Liver (tissue), 9 donors: Measurements from ENCODE around the gene VN1R5. TPM values are rescaled to one million over a fixed set of nuclear protein-coding genes. Genes with fewer than 3 reads are reported as not detected.
"Not testable (repeated sequence)": the region's sequence is repeated elsewhere in the genome, so short reads cannot be mapped to it uniquely, and the experiment has no call there.

Source experiments
- DNase-seq: peaks from one replicate; pipeline ENCODE4 v3.0.0-alpha.2; 2017; ENCODE audit warnings: low spot score
- H3K27ac ChIP-seq, 2 donors: one replicate each; pipeline ENCODE4 v1.7.0; 2013; ENCODE audit warnings: inconsistent platforms in 2 of 2, low read length in 2 of 2, control low read depth in 1 of 2, low read depth in 1 of 2, mild to moderate bottlenecking in 1 of 2
- H3K27me3 ChIP-seq, 4 donors: one replicate each; pipeline versions ENCODE4 v1.6.1 to v1.7.0; 2013; ENCODE audit warnings: low read length in 3 of 4, inconsistent platforms in 1 of 4, mild to moderate bottlenecking in 1 of 4, moderate library complexity in 1 of 4; ENCODE audit not compliant: control insufficient read depth in 4 of 4, insufficient read depth in 4 of 4
- H3K36me3 ChIP-seq, 4 donors: one replicate each; pipeline versions ENCODE4 v1.6.1 to v1.7.0; 2013; ENCODE audit warnings: low read length in 3 of 4, mild to moderate bottlenecking in 3 of 4, low read depth in 1 of 4, moderate library complexity in 1 of 4; ENCODE audit not compliant: control insufficient read depth in 4 of 4, insufficient read depth in 3 of 4
- H3K4me1 ChIP-seq, 4 donors: one replicate each; pipeline versions ENCODE4 v1.6.1 to v1.7.0; 2013; ENCODE audit warnings: low read length in 3 of 4, mild to moderate bottlenecking in 3 of 4, moderate library complexity in 1 of 4; ENCODE audit not compliant: control insufficient read depth in 4 of 4, insufficient read depth in 4 of 4
- H3K4me3 ChIP-seq, 3 donors: one replicate each; pipeline versions ENCODE4 v1.6.1 to v1.7.0; 2013; ENCODE audit warnings: low read length in 3 of 3, control low read depth in 1 of 3, low read depth in 1 of 3, mild to moderate bottlenecking in 1 of 3
- H3K9ac ChIP-seq, 2 donors: one replicate each; pipeline ENCODE4 v1.7.0; 2013; ENCODE audit warnings: low read length in 2 of 2, mild to moderate bottlenecking in 2 of 2, moderate library complexity in 2 of 2, control low read depth in 1 of 2, low read depth in 1 of 2
- H3K9me3 ChIP-seq, 4 donors: one replicate each; pipeline versions ENCODE4 v1.6.1 to v1.7.0; 2013; ENCODE audit warnings: low read length in 3 of 4; ENCODE audit not compliant: control insufficient read depth in 4 of 4
- EGR1 ChIP-seq, 2 donors: IDR thresholded peaks; 2 replicates each; pipeline ENCODE4 v1.6.1; 2016 to 2018; ENCODE audit warnings: antibody characterized with exemption in 2 of 2, low read depth in 2 of 2
- FOXA1 ChIP-seq: IDR thresholded peaks from 2 replicates; pipeline ENCODE4 v1.6.1; 2016; ENCODE audit warnings: antibody characterized with exemption
- FOXA2 ChIP-seq: IDR thresholded peaks from 2 replicates; pipeline ENCODE4 v1.6.1; 2016; ENCODE audit warnings: antibody characterized with exemption
- GABPA ChIP-seq, 2 donors: IDR thresholded peaks in 1 of 2; conservative IDR thresholded peaks in 1 of 2; 2 replicates each; pipeline ENCODE4 v1.6.1; 2016; ENCODE audit warnings: antibody characterized with exemption in 2 of 2, mild to moderate bottlenecking in 1 of 2, moderate library complexity in 1 of 2
- HNF4A ChIP-seq, 2 donors: conservative IDR thresholded peaks; 2 replicates each; pipeline ENCODE4 v1.6.1; 2016; ENCODE audit warnings: antibody characterized with exemption in 2 of 2, mild to moderate bottlenecking in 2 of 2
- HNF4G ChIP-seq: IDR thresholded peaks from 2 replicates; pipeline ENCODE4 v1.6.1; 2016; ENCODE audit warnings: antibody characterized with exemption
- JUND ChIP-seq, 2 donors: IDR thresholded peaks; 2 replicates each; pipeline ENCODE4 v1.6.1; 2016; ENCODE audit warnings: antibody characterized with exemption in 2 of 2
- NR2F2 ChIP-seq: IDR thresholded peaks from 2 replicates; pipeline ENCODE4 v1.6.1; 2016; ENCODE audit warnings: antibody characterized with exemption
- RAD21 ChIP-seq, 2 donors: IDR thresholded peaks; 2 replicates each; pipeline ENCODE4 v1.6.1; 2016; ENCODE audit warnings: antibody characterized with exemption in 2 of 2, mild to moderate bottlenecking in 2 of 2
- RXRA ChIP-seq, 2 donors: IDR thresholded peaks; 2 replicates each; pipeline ENCODE4 v1.6.1; 2017 to 2018; ENCODE audit warnings: antibody characterized with exemption in 2 of 2, mild to moderate bottlenecking in 1 of 2
- SP1 ChIP-seq: IDR thresholded peaks from 2 replicates; pipeline ENCODE4 v1.6.1; 2018; ENCODE audit warnings: antibody characterized with exemption, mild to moderate bottlenecking
- TAF1 ChIP-seq: conservative IDR thresholded peaks from 2 replicates; pipeline ENCODE4 v1.6.1; 2016; ENCODE audit warnings: antibody characterized with exemption, mild to moderate bottlenecking
- YY1 ChIP-seq: IDR thresholded peaks from 2 replicates; pipeline ENCODE4 v1.6.1; 2016; ENCODE audit warnings: antibody characterized with exemption, mild to moderate bottlenecking
- WGBS: extraction: QIAGEN DNeasy Blood & Tissue Kit; methylation state at CpG from one replicate; pipeline ENCODE4 v1.1.7; 2013; 5-methylcytosine and 5-hydroxymethylcytosine counted together
- polyA plus RNA-seq, 2 donors: library from polyadenylated mRNA; stranded (reverse) in 1 of 2; unstranded in 1 of 2; fragments of 200-250 nt in 1 of 2; fragments of >200 nt in 1 of 2; fragmentation: Nextera tagmentation in 1 of 2; extraction: Ambion mirVana in 1 of 2; gene quantifications; one replicate each; pipeline versions ENCODE4 v1.2.1 to v1.2.3, GENCODE V29; 2013 to 2015
- total RNA-seq, 2 donors: library from RNA; depleted of rRNA; stranded (reverse); fragments of >200 nt; gene quantifications; one replicate each; pipeline ENCODE4 v1.2.3, GENCODE V29; 2014
- TF ChIP-seq, protein P1 (sequence below): IDR thresholded peaks from 2 replicates; pipeline ENCODE4 v1.6.1; 2016; ENCODE audit warnings: antibody characterized with exemption
- TF ChIP-seq, protein P2 (sequence below): IDR thresholded peaks from 2 replicates; pipeline ENCODE4 v1.6.1; 2016; ENCODE audit warnings: antibody characterized with exemption, mild to moderate bottlenecking
- TF ChIP-seq, protein P3 (sequence below): IDR thresholded peaks from 2 replicates; pipeline ENCODE4 v1.6.1; 2016; ENCODE audit warnings: antibody characterized with exemption
- TF ChIP-seq, protein P4 (sequence below): IDR thresholded peaks from 2 replicates; pipeline ENCODE4 v1.6.1; 2016; ENCODE audit warnings: antibody characterized with exemption
- TF ChIP-seq, protein P5 (sequence below): fragments of 150-350 bp; IDR thresholded peaks from 2 replicates; pipeline ENCODE4 v1.5.1; 2017; ENCODE audit warnings: improper control_type of control experiment, low read depth, low read length; ENCODE audit not compliant: missing input control
- donor health status: healthy.
- donor health status: healthy.
- donor health status: healthy.
- donor health status: healthy.
- donor health status: healthy.

Gene VN1R5
- total and polyA plus RNA-seq, 4 donors = not detected

DNA sequence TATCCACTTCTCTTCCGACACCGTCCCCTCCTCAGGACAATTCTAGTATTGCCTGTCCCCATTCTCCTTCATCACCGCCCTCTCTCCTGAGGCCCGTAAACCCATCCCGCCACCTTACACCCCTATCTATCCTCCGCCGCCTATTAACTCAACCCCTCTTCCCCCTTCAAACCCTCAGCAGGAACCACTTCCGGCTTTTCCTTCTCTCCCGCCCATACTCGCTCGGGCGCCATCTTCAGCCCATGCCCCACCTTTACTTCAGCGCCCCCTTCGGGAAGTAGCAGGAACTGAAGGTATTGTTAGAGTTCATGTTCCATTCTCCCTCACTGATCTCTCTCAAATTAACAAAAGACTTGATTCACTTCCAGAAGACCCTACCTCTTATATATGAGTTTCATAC, 31.6 kb downstream of the VN1R5 start:
- 92% methylated on average over 14 of the region's 14 CpGs for WGBS
- Histone ChIP-seq H3K27me3 (no peaks in the 10 kb centered on the region), H3K9ac (no peak overlapping the region), H3K4me3 (no peak overlapping the region), H3K4me1 (no peaks in the 10 kb centered on the region), H3K9me3 (peaks cover 0 to 7% (median 3%) of the 10 kb centered on the region in 4 donors), H3K36me3 (no peaks in the 10 kb centered on the region), H3K27ac (no peak overlapping the region)
- TF ChIP-seq, protein P1, sequence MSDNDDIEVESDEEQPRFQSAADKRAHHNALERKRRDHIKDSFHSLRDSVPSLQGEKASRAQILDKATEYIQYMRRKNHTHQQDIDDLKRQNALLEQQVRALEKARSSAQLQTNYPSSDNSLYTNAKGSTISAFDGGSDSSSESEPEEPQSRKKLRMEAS = no peak
- no peak for TF ChIP-seq TAF1
- no peak for TF ChIP-seq EGR1 (IDR thresholded peaks at IDR 0.05; ENCODE audit: low read depth in 2 of 2)
- TF ChIP-seq, protein P2, sequence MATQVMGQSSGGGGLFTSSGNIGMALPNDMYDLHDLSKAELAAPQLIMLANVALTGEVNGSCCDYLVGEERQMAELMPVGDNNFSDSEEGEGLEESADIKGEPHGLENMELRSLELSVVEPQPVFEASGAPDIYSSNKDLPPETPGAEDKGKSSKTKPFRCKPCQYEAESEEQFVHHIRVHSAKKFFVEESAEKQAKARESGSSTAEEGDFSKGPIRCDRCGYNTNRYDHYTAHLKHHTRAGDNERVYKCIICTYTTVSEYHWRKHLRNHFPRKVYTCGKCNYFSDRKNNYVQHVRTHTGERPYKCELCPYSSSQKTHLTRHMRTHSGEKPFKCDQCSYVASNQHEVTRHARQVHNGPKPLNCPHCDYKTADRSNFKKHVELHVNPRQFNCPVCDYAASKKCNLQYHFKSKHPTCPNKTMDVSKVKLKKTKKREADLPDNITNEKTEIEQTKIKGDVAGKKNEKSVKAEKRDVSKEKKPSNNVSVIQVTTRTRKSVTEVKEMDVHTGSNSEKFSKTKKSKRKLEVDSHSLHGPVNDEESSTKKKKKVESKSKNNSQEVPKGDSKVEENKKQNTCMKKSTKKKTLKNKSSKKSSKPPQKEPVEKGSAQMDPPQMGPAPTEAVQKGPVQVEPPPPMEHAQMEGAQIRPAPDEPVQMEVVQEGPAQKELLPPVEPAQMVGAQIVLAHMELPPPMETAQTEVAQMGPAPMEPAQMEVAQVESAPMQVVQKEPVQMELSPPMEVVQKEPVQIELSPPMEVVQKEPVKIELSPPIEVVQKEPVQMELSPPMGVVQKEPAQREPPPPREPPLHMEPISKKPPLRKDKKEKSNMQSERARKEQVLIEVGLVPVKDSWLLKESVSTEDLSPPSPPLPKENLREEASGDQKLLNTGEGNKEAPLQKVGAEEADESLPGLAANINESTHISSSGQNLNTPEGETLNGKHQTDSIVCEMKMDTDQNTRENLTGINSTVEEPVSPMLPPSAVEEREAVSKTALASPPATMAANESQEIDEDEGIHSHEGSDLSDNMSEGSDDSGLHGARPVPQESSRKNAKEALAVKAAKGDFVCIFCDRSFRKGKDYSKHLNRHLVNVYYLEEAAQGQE = no peak
- TF ChIP-seq RXRA (IDR thresholded peaks at IDR 0.05) = no peak
- no peak for TF ChIP-seq HNF4A (conservative IDR thresholded peaks at IDR 0.05)
- no peak for TF ChIP-seq NR2F2
- TF ChIP-seq, protein P3, sequence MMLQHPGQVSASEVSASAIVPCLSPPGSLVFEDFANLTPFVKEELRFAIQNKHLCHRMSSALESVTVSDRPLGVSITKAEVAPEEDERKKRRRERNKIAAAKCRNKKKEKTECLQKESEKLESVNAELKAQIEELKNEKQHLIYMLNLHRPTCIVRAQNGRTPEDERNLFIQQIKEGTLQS = no peak
- no peak for TF ChIP-seq YY1
- TF ChIP-seq RAD21 (IDR thresholded peaks at IDR 0.05) = no peak
- DNase-seq = no peak

DNA sequence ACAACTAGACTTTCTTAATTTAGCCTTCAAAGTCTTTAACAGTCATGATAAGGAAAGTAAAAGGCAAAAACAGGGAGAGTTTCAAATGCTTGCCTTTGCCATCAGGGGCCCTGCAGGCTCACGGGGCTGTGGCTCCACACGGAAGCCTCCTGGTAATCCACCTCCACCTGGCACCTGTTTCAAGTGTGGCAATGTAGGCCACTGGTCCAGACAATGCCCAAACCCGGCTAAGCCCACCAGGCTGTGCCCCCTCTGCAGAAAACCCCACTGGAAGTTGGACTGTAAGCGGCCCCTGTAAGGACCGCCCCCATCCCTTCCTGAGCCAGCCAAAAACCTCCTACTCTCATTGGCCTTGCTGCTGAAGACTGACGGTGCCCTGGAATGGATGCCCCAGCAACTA, 32.5 kb downstream of the VN1R5 start:
- H3K4me3 ChIP-seq = no peak overlapping the region
- 95% methylated on average over 6 of the region's 6 CpGs for WGBS

DNA sequence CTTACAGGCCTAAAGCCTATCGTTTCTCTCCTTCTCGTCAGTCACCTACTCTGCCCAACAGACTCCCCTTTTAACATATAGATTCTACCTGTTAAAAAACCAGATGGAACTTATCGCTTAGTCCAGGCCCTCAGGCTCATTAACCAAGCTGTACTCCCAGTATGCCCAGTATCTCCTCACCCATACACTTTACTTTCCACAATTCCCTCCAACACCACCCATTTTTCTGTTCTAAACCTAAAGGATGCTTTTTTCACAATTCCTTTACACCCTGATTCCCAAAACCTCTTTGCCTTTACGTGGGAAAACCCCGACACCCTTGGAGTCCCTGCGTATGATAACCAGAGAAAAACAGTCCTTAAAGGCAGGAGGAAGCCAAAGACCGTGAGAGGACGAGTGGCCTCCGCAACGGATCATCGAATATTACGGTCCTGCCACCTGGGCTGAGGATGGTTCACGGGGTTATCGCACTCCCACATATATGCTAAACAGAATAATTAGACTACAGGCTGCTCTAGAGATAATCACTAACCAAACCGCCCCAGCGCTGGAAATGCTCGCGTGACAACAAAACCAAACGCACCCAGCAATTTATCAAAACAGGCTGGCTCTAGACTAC, 33.5 kb downstream of the VN1R5 start:
- not testable (repeated sequence) for DNase-seq, H3K9me3 ChIP-seq, H3K27ac ChIP-seq, H3K36me3 ChIP-seq, H3K9ac ChIP-seq, H3K27me3 ChIP-seq, H3K4me1 ChIP-seq, H3K4me3 ChIP-seq
- WGBS = 91% methylated on average over 19 of the region's 19 CpGs

More for the DNA sequence above, 32.5 kb downstream of the VN1R5 start:
- no peaks in the 10 kb centered on the region for H3K36me3 ChIP-seq
- H3K9me3 ChIP-seq = peaks cover 0 to 7% (median 3%) of the 10 kb centered on the region in 4 donors
- no peak overlapping the region for H3K9ac ChIP-seq
- TF ChIP-seq, protein P3 = no peak
- TF ChIP-seq, protein P4, sequence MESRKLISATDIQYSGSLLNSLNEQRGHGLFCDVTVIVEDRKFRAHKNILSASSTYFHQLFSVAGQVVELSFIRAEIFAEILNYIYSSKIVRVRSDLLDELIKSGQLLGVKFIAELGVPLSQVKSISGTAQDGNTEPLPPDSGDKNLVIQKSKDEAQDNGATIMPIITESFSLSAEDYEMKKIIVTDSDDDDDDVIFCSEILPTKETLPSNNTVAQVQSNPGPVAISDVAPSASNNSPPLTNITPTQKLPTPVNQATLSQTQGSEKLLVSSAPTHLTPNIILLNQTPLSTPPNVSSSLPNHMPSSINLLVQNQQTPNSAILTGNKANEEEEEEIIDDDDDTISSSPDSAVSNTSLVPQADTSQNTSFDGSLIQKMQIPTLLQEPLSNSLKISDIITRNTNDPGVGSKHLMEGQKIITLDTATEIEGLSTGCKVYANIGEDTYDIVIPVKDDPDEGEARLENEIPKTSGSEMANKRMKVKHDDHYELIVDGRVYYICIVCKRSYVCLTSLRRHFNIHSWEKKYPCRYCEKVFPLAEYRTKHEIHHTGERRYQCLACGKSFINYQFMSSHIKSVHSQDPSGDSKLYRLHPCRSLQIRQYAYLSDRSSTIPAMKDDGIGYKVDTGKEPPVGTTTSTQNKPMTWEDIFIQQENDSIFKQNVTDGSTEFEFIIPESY = no peak
- TF ChIP-seq, protein P5, sequence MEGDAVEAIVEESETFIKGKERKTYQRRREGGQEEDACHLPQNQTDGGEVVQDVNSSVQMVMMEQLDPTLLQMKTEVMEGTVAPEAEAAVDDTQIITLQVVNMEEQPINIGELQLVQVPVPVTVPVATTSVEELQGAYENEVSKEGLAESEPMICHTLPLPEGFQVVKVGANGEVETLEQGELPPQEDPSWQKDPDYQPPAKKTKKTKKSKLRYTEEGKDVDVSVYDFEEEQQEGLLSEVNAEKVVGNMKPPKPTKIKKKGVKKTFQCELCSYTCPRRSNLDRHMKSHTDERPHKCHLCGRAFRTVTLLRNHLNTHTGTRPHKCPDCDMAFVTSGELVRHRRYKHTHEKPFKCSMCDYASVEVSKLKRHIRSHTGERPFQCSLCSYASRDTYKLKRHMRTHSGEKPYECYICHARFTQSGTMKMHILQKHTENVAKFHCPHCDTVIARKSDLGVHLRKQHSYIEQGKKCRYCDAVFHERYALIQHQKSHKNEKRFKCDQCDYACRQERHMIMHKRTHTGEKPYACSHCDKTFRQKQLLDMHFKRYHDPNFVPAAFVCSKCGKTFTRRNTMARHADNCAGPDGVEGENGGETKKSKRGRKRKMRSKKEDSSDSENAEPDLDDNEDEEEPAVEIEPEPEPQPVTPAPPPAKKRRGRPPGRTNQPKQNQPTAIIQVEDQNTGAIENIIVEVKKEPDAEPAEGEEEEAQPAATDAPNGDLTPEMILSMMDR = no peak
- TF ChIP-seq YY1 (no peak), TAF1 (no peak), FOXA1 (no peak), FOXA2 (no peak), EGR1 (IDR thresholded peaks at IDR 0.05; ENCODE audit: low read depth in 2 of 2) (no peak), JUND (IDR thresholded peaks at IDR 0.05) (no peak), SP1 (no peak), HNF4G (no peak), RAD21 (IDR thresholded peaks at IDR 0.05) (no peak), GABPA (IDR thresholded peaks at IDR 0.05 in 1 of 2, conservative IDR thresholded peaks at IDR 0.05 in 1 of 2) (no peak)
- TF ChIP-seq, protein P1 = no peak
- H3K4me1 ChIP-seq = no peaks in the 10 kb centered on the region
- no peak for DNase-seq
- H3K27me3 ChIP-seq = no peaks in the 10 kb centered on the region
- H3K27ac ChIP-seq = no peak overlapping the region
